Left ventricle myocardium inferior (tissue), 1 donor: ENCODE data around the gene CYP2S1. TPM values are rescaled to one million over a fixed set of nuclear protein-coding genes. Genes with fewer than 3 reads are reported as not detected.
"Not testable (repeated sequence)": the region's sequence is repeated elsewhere in the genome, so short reads cannot be mapped to it uniquely, and the experiment has no call there.

ENCODE experiments used
- DNase-seq: peaks from one replicate; pipeline ENCODE4 v3.0.0-alpha.2; 2020
- H3K27ac ChIP-seq: fragments of 200-600 bp; replicated peaks from 2 replicates; pipeline ENCODE4 v1.8.0; 2021
- H3K27me3 ChIP-seq: fragments of 200-600 bp; 2 replicates; pipeline ENCODE4 v1.8.0; 2021; ENCODE audit warnings: low read depth
- H3K36me3 ChIP-seq: fragments of 200-600 bp; 2 replicates; pipeline ENCODE4 v1.8.0; 2021
- H3K4me1 ChIP-seq: fragments of 200-600 bp; 2 replicates; pipeline ENCODE4 v1.8.0; 2021
- H3K4me3 ChIP-seq: fragments of 200-600 bp; 2 replicates; pipeline ENCODE4 v1.8.0; 2021; ENCODE audit warnings: mild to moderate bottlenecking, moderate library complexity
- H3K9me3 ChIP-seq: fragments of 200-600 bp; replicated peaks from 2 replicates; pipeline ENCODE4 v1.8.0; 2021
- intact Hi-C: fragments of 100-400 bp; cut with micrococcal nuclease; formaldehyde crosslinking; loops from one replicate; pipeline ENCODE4 v1.11.0; 2022
- total RNA-seq: library from RNA; stranded (reverse); fragmentation: NEBNext Ultra II Directional; extraction: Animal tissue kit (Norgen Biotek cat#: 25700); gene quantifications from one replicate; pipeline ENCODE4 v1.2.1, GENCODE V29; 2021
- TF ChIP-seq, protein P1 (sequence below): fragments of 200-600 bp; IDR thresholded peaks from 2 replicates; pipeline ENCODE4 v1.8.0; 2021; ENCODE audit warnings: antibody characterized with exemption, mild to moderate bottlenecking, borderline replicate concordance
- donor health status: DM: no; HTN: yes; CAD: no; lungs with severe emphysema.

Gene CYP2S1
- total RNA-seq, 1 donor from 2014 or later, result 0.44 TPM

DNA sequence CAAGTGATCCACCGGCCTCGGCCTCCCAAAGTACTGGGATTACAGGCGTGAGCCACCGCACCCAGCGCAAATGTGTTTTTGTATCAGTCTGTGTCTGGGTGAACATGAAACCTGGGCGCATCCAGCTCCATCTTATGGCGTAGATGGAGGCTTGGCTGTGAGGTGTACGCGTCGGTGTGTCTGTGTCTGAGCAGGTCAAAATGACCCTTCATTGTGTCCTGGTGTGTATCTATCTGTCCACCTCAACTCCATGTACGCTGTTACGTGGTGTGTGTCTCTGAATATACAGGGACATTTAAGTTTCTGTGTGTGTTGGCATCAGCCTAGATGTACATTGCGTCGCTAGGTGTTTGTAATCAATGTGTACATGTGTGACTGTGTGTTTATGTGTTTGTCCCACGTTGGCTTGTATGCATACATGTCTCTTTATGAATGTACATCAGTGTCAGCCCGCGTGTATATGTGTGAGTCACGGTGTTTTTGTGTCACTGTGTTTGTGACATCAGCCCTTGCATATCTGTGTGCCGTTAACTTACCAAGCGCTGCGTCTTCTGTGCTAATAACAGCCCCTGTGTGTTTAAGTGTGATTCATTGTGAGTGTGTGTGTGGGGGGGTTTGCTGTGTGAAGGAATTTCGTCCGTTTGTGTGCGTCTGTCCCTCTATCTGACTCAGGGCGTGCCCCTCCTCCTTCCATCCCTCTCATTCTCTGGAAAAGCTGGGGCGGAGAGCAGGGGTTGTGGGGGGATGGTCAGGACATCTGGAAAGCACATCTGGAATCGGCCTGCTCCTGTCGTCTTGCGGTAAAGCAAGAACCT, 32.4 kb downstream of the CYP2S1 start:
- intact Hi-C loops, result no loop called here

DNA sequence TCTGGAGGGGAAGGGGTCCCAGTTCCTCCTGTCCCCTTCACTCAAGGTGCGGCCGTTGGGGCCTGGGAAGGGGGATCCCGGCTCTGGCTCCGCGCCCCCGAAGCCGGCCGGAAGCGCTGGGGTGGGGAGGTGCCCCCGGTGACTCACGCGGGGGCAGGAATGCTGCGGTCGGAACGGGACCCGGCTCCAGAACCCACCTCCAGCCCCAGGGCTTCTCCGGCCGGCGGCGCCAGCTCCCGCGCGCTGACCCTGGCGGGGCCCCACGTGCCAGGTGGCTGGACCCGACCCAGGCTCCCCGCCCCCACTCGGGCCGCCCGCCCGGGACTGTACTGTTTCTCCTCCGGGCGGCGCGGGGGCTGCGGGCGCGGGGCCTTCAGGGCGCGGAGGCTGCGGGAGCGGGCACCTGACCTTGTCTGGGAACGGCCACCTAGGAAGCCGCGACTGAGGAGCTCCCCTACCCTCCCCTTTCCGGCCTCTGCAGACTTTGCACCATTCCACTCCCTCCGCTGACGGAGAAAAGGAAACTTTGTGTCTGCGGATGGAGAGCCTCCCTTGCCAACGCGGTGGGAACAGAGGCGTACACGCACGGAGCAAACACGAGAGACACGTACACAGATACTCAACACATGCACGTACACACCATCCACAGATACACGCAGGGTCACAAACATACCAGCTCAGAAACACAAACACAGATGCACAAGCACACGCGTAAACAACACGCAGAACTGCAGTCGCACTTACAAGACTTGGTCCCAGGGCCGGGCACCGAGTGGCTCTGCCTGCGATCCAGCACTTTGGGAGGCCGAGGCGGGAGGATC, 33.2 kb downstream of the CYP2S1 start:
- Histone ChIP-seq H3K27ac (peak overlapping the region; percentile 83), H3K4me1 (peaks cover 27% of the 10 kb centered on the region), H3K27me3 (peaks cover 37% of the 10 kb centered on the region), H3K4me3 (peak overlapping the region; percentile 71), H3K36me3 (no peaks in the 10 kb centered on the region), H3K9me3 (no peaks in the 10 kb centered on the region)
- TF ChIP-seq, protein P1, sequence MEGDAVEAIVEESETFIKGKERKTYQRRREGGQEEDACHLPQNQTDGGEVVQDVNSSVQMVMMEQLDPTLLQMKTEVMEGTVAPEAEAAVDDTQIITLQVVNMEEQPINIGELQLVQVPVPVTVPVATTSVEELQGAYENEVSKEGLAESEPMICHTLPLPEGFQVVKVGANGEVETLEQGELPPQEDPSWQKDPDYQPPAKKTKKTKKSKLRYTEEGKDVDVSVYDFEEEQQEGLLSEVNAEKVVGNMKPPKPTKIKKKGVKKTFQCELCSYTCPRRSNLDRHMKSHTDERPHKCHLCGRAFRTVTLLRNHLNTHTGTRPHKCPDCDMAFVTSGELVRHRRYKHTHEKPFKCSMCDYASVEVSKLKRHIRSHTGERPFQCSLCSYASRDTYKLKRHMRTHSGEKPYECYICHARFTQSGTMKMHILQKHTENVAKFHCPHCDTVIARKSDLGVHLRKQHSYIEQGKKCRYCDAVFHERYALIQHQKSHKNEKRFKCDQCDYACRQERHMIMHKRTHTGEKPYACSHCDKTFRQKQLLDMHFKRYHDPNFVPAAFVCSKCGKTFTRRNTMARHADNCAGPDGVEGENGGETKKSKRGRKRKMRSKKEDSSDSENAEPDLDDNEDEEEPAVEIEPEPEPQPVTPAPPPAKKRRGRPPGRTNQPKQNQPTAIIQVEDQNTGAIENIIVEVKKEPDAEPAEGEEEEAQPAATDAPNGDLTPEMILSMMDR, result peak; percentile 26
- intact Hi-C loops, result no loop called here
- peak; percentile 65 for DNase-seq

More for the DNA sequence above, 32.4 kb downstream of the CYP2S1 start:
- Histone ChIP-seq H3K4me3 (peak overlapping the region; percentile 71), H3K4me1 (peaks cover 33% of the 10 kb centered on the region), H3K27me3 (peaks cover 35% of the 10 kb centered on the region), H3K36me3 (no peaks in the 10 kb centered on the region), H3K9me3 (no peaks in the 10 kb centered on the region), H3K27ac (peak overlapping the region; percentile 83)
- DNase-seq, result peak; percentile 48
- TF ChIP-seq, protein P1, result no peak

DNA sequence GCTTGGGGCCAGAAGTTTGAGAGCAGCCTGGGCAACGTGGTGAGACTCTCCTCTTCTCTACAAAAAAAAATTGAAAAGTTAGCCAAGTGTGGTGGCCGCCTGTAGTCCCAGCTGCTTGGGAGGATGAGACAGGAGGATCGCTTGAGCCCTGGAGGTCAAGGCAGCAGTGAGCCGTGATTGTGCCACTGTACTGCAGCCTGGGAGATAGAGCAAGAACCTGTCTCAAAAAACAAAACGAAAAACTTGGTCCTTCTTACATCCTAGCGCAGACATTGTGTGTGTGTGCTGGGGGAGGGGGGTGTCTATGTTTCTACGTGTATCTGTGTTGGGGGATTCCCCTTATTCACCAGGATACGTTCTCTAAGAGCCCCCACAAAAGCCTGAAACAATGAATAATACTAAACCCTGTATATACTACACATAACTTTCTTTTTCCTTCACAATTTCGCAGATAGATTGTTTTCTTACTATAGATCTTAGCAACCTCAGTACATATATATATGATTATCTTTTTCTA, 33.9 kb downstream of the CYP2S1 start:
- H3K4me3 ChIP-seq, result peak overlapping the region; percentile 71
- DNase-seq, result no peak
- intact Hi-C loops, result no loop called here
- peaks cover 20% of the 10 kb centered on the region for H3K4me1 ChIP-seq
- peaks cover 39% of the 10 kb centered on the region for H3K27me3 ChIP-seq
- TF ChIP-seq, protein P1, result no peak
- no peaks in the 10 kb centered on the region for H3K9me3 ChIP-seq
- no peaks in the 10 kb centered on the region for H3K36me3 ChIP-seq
- peak overlapping the region; percentile 83 for H3K27ac ChIP-seq

DNA sequence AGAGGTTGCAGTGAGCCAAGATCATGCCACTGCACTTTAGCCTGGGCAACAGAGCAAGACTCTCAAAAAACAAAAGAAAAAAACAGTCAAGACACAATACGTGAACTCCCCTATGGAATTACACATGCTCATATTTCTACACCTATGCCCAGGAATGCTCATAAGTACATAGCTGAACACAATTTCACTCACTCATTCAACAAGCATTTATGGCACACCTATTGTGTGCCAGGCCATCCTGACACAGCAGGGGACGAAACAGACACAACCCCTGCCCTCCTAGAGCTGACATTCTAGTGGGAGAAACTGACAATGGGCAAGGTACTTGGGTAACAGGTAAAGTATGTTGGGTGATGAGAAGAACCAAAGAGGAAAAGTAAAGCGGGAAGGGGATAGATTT, 35.5 kb downstream of the CYP2S1 start:
- Histone ChIP-seq H3K27me3 (peaks cover 39% of the 10 kb centered on the region), H3K4me1 (peaks cover 20% of the 10 kb centered on the region), H3K9me3 (no peaks in the 10 kb centered on the region), H3K27ac (no peak overlapping the region), H3K36me3 (no peaks in the 10 kb centered on the region), H3K4me3 (no peak overlapping the region)
- TF ChIP-seq, protein P1, result no peak
- intact Hi-C loops, result no loop called here
- DNase-seq, result no peak

DNA sequence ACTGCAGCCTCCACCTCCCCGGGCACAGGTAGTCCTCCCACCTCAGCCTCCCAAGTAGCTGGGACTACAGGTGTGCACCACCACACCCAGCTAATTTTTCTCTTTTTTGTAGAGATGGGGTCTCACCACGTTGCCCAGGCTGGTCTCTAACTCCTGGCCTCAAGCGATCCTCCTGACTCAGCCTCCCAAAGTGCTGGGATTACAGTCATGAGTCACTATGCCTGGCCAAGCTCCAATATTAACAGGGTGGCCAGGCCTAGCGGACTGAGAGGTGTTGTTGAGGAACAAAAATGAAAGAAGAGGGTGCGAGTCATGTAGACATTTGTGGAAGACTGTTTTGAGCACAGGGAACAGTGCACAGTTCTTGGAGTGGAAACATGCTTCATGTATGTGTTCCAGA, 36.3 kb downstream of the CYP2S1 start:
- H3K36me3 ChIP-seq, H3K9me3 ChIP-seq, H3K4me3 ChIP-seq, intact Hi-C loops, H3K27ac ChIP-seq, DNase-seq: not testable (repeated sequence)
- Histone ChIP-seq H3K27me3 (peaks cover 39% of the 10 kb centered on the region), H3K4me1 (peaks cover 20% of the 10 kb centered on the region)
